ENCODE data around the gene AGFG1.
"Not testable (repeated sequence)": the region's sequence is repeated elsewhere in the genome, so short reads cannot be mapped to it uniquely, and the experiment has no call there.

Gene AGFG1

GRCh38 chr2:227527351-227527750, 55.4 kb downstream of the AGFG1 start:
- Histone ChIP-seq H3K27ac (ENCODE audit: low read depth, low read length) (no peak overlapping the region), H3K4me1 (ENCODE audit: control insufficient read depth in 5 of 5, insufficient read depth in 5 of 5, low read length in 5 of 5) (no peaks in the 10 kb centered on the region), H3K9me3 (ENCODE audit: control insufficient read depth in 5 of 5, low read length in 5 of 5) (no peaks in the 10 kb centered on the region), H3K9ac (ENCODE audit: low read length in 5 of 5) (no peak overlapping the region), H3K36me3 (ENCODE audit: control insufficient read depth in 5 of 5, insufficient read depth in 5 of 5, low read length in 5 of 5) (peaks cover 23 to 60% (median 35%) of the 10 kb centered on the region in 5 donors), H3K27me3 (ENCODE audit: control insufficient read depth in 5 of 5, insufficient read depth in 4 of 5, low read length in 5 of 5) (no peaks in the 10 kb centered on the region), H3K4me3 (ENCODE audit: low read depth in 1 of 5, low read length in 5 of 5) (no peak overlapping the region)

- H3K9ac ChIP-seq (ENCODE audit: low read length in 5 of 5), result no peak overlapping the region
Measured at GRCh38 chr2:227528803-227529202, 56.8 kb downstream of the AGFG1 start.

GRCh38 chr2:227529871-227530270, 57.9 kb downstream of the AGFG1 start:
- Histone ChIP-seq H3K4me3 (ENCODE audit: low read depth in 1 of 5, low read length in 5 of 5) (no peak overlapping the region), H3K36me3 (ENCODE audit: control insufficient read depth in 5 of 5, insufficient read depth in 5 of 5, low read length in 5 of 5) (peaks cover 26 to 67% (median 40%) of the 10 kb centered on the region in 5 donors), H3K9me3 (ENCODE audit: control insufficient read depth in 5 of 5, low read length in 5 of 5) (no peaks in the 10 kb centered on the region), H3K27me3 (ENCODE audit: control insufficient read depth in 5 of 5, insufficient read depth in 4 of 5, low read length in 5 of 5) (no peaks in the 10 kb centered on the region), H3K4me1 (ENCODE audit: control insufficient read depth in 5 of 5, insufficient read depth in 5 of 5, low read length in 5 of 5) (no peaks in the 10 kb centered on the region), H3K9ac (ENCODE audit: low read length in 5 of 5) (no peak overlapping the region), H3K27ac (ENCODE audit: low read depth, low read length) (no peak overlapping the region)

More at GRCh38 chr2:227528803-227529202, 56.8 kb downstream of the AGFG1 start:
- Histone ChIP-seq H3K9me3 (ENCODE audit: control insufficient read depth in 5 of 5, low read length in 5 of 5) (no peaks in the 10 kb centered on the region), H3K4me1 (ENCODE audit: control insufficient read depth in 5 of 5, insufficient read depth in 5 of 5, low read length in 5 of 5) (no peaks in the 10 kb centered on the region), H3K36me3 (ENCODE audit: control insufficient read depth in 5 of 5, insufficient read depth in 5 of 5, low read length in 5 of 5) (peaks cover 27 to 68% (median 39%) of the 10 kb centered on the region in 5 donors), H3K27ac (ENCODE audit: low read depth, low read length) (no peak overlapping the region), H3K27me3 (ENCODE audit: control insufficient read depth in 5 of 5, insufficient read depth in 4 of 5, low read length in 5 of 5) (no peaks in the 10 kb centered on the region), H3K4me3 (ENCODE audit: low read depth in 1 of 5, low read length in 5 of 5) (no peak overlapping the region)

- H3K9me3 ChIP-seq (ENCODE audit: control insufficient read depth in 5 of 5, low read length in 5 of 5), result no peaks in the 10 kb centered on the region
- H3K4me1 ChIP-seq (ENCODE audit: control insufficient read depth in 5 of 5, insufficient read depth in 5 of 5, low read length in 5 of 5), result no peaks in the 10 kb centered on the region
- no peaks in the 10 kb centered on the region for H3K27me3 ChIP-seq (ENCODE audit: control insufficient read depth in 5 of 5, insufficient read depth in 4 of 5, low read length in 5 of 5)
- H3K9ac ChIP-seq (ENCODE audit: low read length in 5 of 5), result no peak overlapping the region
- peaks cover 38 to 69% (median 61%) of the 10 kb centered on the region in 5 donors for H3K36me3 ChIP-seq (ENCODE audit: control insufficient read depth in 5 of 5, insufficient read depth in 5 of 5, low read length in 5 of 5)
- H3K4me3 ChIP-seq (ENCODE audit: low read depth in 1 of 5, low read length in 5 of 5), result no peak overlapping the region
- H3K27ac ChIP-seq (ENCODE audit: low read depth, low read length), result no peak overlapping the region
Measured at GRCh38 chr2:227534714-227535113, 62.8 kb downstream of the AGFG1 start.

- no peak overlapping the region for H3K4me3 ChIP-seq (ENCODE audit: low read depth in 1 of 5, low read length in 5 of 5)
- H3K9me3 ChIP-seq (ENCODE audit: control insufficient read depth in 5 of 5, low read length in 5 of 5), result no peaks in the 10 kb centered on the region
- H3K9ac ChIP-seq (ENCODE audit: low read length in 5 of 5), result no peak overlapping the region
- no peak overlapping the region for H3K27ac ChIP-seq (ENCODE audit: low read depth, low read length)
- no peaks in the 10 kb centered on the region for H3K27me3 ChIP-seq (ENCODE audit: control insufficient read depth in 5 of 5, insufficient read depth in 4 of 5, low read length in 5 of 5)
- H3K36me3 ChIP-seq (ENCODE audit: control insufficient read depth in 5 of 5, insufficient read depth in 5 of 5, low read length in 5 of 5), result peaks cover 38 to 67% (median 61%) of the 10 kb centered on the region in 5 donors
- no peaks in the 10 kb centered on the region for H3K4me1 ChIP-seq (ENCODE audit: control insufficient read depth in 5 of 5, insufficient read depth in 5 of 5, low read length in 5 of 5)
Measured at GRCh38 chr2:227536445-227536844, 64.5 kb downstream of the AGFG1 start.

- H3K9me3 ChIP-seq (ENCODE audit: control insufficient read depth in 5 of 5, low read length in 5 of 5), result no peaks in the 10 kb centered on the region
- no peak overlapping the region for H3K27ac ChIP-seq (ENCODE audit: low read depth, low read length)
- no peak overlapping the region for H3K9ac ChIP-seq (ENCODE audit: low read length in 5 of 5)
- H3K27me3 ChIP-seq (ENCODE audit: control insufficient read depth in 5 of 5, insufficient read depth in 4 of 5, low read length in 5 of 5), result no peaks in the 10 kb centered on the region
- H3K4me3 ChIP-seq (ENCODE audit: low read depth in 1 of 5, low read length in 5 of 5), result no peak overlapping the region
- peaks cover 28 to 49% (median 38%) of the 10 kb centered on the region in 5 donors for H3K36me3 ChIP-seq (ENCODE audit: control insufficient read depth in 5 of 5, insufficient read depth in 5 of 5, low read length in 5 of 5)
- H3K4me1 ChIP-seq (ENCODE audit: control insufficient read depth in 5 of 5, insufficient read depth in 5 of 5, low read length in 5 of 5), result no peaks in the 10 kb centered on the region
Measured at GRCh38 chr2:227539465-227539956, 67.6 kb downstream of the AGFG1 start.

GRCh38 chr2:227540352-227540751, 68.4 kb downstream of the AGFG1 start:
- H3K27ac ChIP-seq (ENCODE audit: low read depth, low read length); H3K9me3 ChIP-seq (ENCODE audit: control insufficient read depth in 5 of 5, low read length in 5 of 5); H3K4me1 ChIP-seq (ENCODE audit: control insufficient read depth in 5 of 5, insufficient read depth in 5 of 5, low read length in 5 of 5); H3K9ac ChIP-seq (ENCODE audit: low read length in 5 of 5); H3K4me3 ChIP-seq (ENCODE audit: low read depth in 1 of 5, low read length in 5 of 5); H3K27me3 ChIP-seq (ENCODE audit: control insufficient read depth in 5 of 5, insufficient read depth in 4 of 5, low read length in 5 of 5): not testable (repeated sequence)
- peaks cover 28 to 44% (median 36%) of the 10 kb centered on the region in 5 donors for H3K36me3 ChIP-seq (ENCODE audit: control insufficient read depth in 5 of 5, insufficient read depth in 5 of 5, low read length in 5 of 5)

- H3K36me3 ChIP-seq (ENCODE audit: control insufficient read depth in 5 of 5, insufficient read depth in 5 of 5, low read length in 5 of 5), result peaks cover 10 to 37% (median 20%) of the 10 kb centered on the region in 5 donors
- no peaks in the 10 kb centered on the region for H3K27me3 ChIP-seq (ENCODE audit: control insufficient read depth in 5 of 5, insufficient read depth in 4 of 5, low read length in 5 of 5)
- H3K4me1 ChIP-seq (ENCODE audit: control insufficient read depth in 5 of 5, insufficient read depth in 5 of 5, low read length in 5 of 5), result peaks cover 0 to 1% (median 0%) of the 10 kb centered on the region in 5 donors
- no peak overlapping the region for H3K4me3 ChIP-seq (ENCODE audit: low read depth in 1 of 5, low read length in 5 of 5)
- no peaks in the 10 kb centered on the region for H3K9me3 ChIP-seq (ENCODE audit: control insufficient read depth in 5 of 5, low read length in 5 of 5)
- no peak overlapping the region for H3K27ac ChIP-seq (ENCODE audit: low read depth, low read length)
- no peak overlapping the region for H3K9ac ChIP-seq (ENCODE audit: low read length in 5 of 5)
Measured at GRCh38 chr2:227545990-227546389, 74.0 kb downstream of the AGFG1 start.

GRCh38 chr2:227551836-227552235, 79.9 kb downstream of the AGFG1 start:
- Histone ChIP-seq H3K9me3 (ENCODE audit: control insufficient read depth in 5 of 5, low read length in 5 of 5) (no peaks in the 10 kb centered on the region), H3K4me3 (ENCODE audit: low read depth in 1 of 5, low read length in 5 of 5) (no peak overlapping the region), H3K36me3 (ENCODE audit: control insufficient read depth in 5 of 5, insufficient read depth in 5 of 5, low read length in 5 of 5) (peaks cover 32 to 65% (median 46%) of the 10 kb centered on the region in 5 donors), H3K27ac (ENCODE audit: low read depth, low read length) (no peak overlapping the region), H3K4me1 (ENCODE audit: control insufficient read depth in 5 of 5, insufficient read depth in 5 of 5, low read length in 5 of 5) (peaks cover 0 to 5% (median 0%) of the 10 kb centered on the region in 5 donors), H3K27me3 (ENCODE audit: control insufficient read depth in 5 of 5, insufficient read depth in 4 of 5, low read length in 5 of 5) (no peaks in the 10 kb centered on the region), H3K9ac (ENCODE audit: low read length in 5 of 5) (no peak overlapping the region)

- Histone ChIP-seq H3K27ac (ENCODE audit: low read depth, low read length) (no peak overlapping the region), H3K9me3 (ENCODE audit: control insufficient read depth in 5 of 5, low read length in 5 of 5) (no peaks in the 10 kb centered on the region), H3K4me3 (ENCODE audit: low read depth in 1 of 5, low read length in 5 of 5) (no peak overlapping the region), H3K9ac (ENCODE audit: low read length in 5 of 5) (no peak overlapping the region), H3K4me1 (ENCODE audit: control insufficient read depth in 5 of 5, insufficient read depth in 5 of 5, low read length in 5 of 5) (peaks cover 0 to 5% (median 0%) of the 10 kb centered on the region in 5 donors), H3K27me3 (ENCODE audit: control insufficient read depth in 5 of 5, insufficient read depth in 4 of 5, low read length in 5 of 5) (no peaks in the 10 kb centered on the region), H3K36me3 (ENCODE audit: control insufficient read depth in 5 of 5, insufficient read depth in 5 of 5, low read length in 5 of 5) (peaks cover 3 to 20% (median 9%) of the 10 kb centered on the region in 5 donors)
Measured at GRCh38 chr2:227562581-227562980, 90.6 kb downstream of the AGFG1 start.

All from subcutaneous abdominal adipose tissue (tissue), 5 donors.